GM12878 (cell line): ENCODE data around the gene MAP4K4. TPM values are rescaled to one million over a fixed set of nuclear protein-coding genes. Genes with fewer than 3 reads are reported as not detected.

Experiments
- ATAC-seq: fragments of 200-7000 bp; cut with Tn5 transposase; 3 replicates; pipeline ENCODE4 v1.9.1; 2020; ENCODE audit warnings: mild to moderate bottlenecking, moderate library complexity
- BruUV-seq: library from RNA; stranded (reverse); fragments of 400-500 nt; replicated peaks from 2 replicates; lab custom pipeline; 2021; lab: Mats Ljungman, UMichigan
- CTCF ChIA-PET: fragments of 300-600 bp; sonication (Branson Sonifier 250); formaldehyde crosslinking; extraction: SDS; loops from one replicate; lab custom pipeline; 2021; ENCODE audit warnings: inconsistent platforms; lab: Yijun Ruan, JAX
- POLR2A ChIA-PET: fragments of 350-600 bp; formaldehyde crosslinking; extraction: SDS; loops from one replicate; lab custom pipeline; 2021; ENCODE audit warnings: inconsistent platforms; lab: Charles Lee
- RAD21 ChIA-PET: fragments of 300-600 bp; sonication (Branson Sonifier 250); formaldehyde crosslinking; loops from one replicate; lab custom pipeline; 2023; ENCODE audit warnings: antibody characterized with exemption; ENCODE audit not compliant: unreplicated experiment; lab: Charles Lee
- SMC1A ChIA-PET: fragments of 300-600 bp; sonication (Branson Sonifier 250); formaldehyde crosslinking; loops from one replicate; lab custom pipeline; 2023; ENCODE audit not compliant: unreplicated experiment, uncharacterized antibody; lab: Charles Lee
- DNase-seq: peaks from one replicate; pipeline ENCODE4 v3.0.0-alpha.2; 2011; ENCODE audit warnings: low read depth, low spot score
- FAIRE-seq: peaks from 3 replicates; lab custom pipeline; 2011; peaks lifted over from hg19 to GRCh38; lab: Jason Lieb, UNC
- H2AFZ ChIP-seq: 2 replicates; pipeline ENCODE4 v1.6.0; 2011; ENCODE audit warnings: low read depth, low read length, control low read depth; ENCODE audit not compliant: control insufficient read depth
- H3K27ac ChIP-seq: 2 replicates; pipeline ENCODE4 v1.5.1; 2011; ENCODE audit warnings: control low read depth; ENCODE audit not compliant: control insufficient read depth, insufficient read depth
- H3K27me3 ChIP-seq, 2 experiments: replicated peaks in 1 of 2; 2 replicates each; pipeline versions ENCODE4 v1.6.0 to v1.6.1; 2011; ENCODE audit warnings: low read length in 1 of 2; ENCODE audit not compliant: control insufficient read depth in 2 of 2, insufficient read depth in 2 of 2
- H3K36me3 ChIP-seq, 2 experiments: 2 replicates each; pipeline ENCODE4 v1.5.1; 2011; ENCODE audit warnings: low read length in 1 of 2; ENCODE audit not compliant: control insufficient read depth in 2 of 2, insufficient read depth in 2 of 2
- H3K4me1 ChIP-seq: 2 replicates; pipeline ENCODE4 v1.6.1; 2011; ENCODE audit warnings: mild to moderate bottlenecking, low read length, moderate library complexity, mixed read lengths; ENCODE audit not compliant: control insufficient read depth, insufficient read depth
- H3K4me2 ChIP-seq: 2 replicates; pipeline ENCODE4 v1.6.0; 2011; ENCODE audit warnings: control low read depth; ENCODE audit not compliant: control insufficient read depth, insufficient read depth
- H3K4me3 ChIP-seq: fragments of 200-600 bp; sonication (generic); 2 replicates; pipeline ENCODE4 v1.5.1; 2016
- H3K79me2 ChIP-seq: 2 replicates; pipeline ENCODE4 v1.6.0; 2011; ENCODE audit warnings: low read length; ENCODE audit not compliant: control insufficient read depth, insufficient read depth
- H3K9ac ChIP-seq: 2 replicates; pipeline ENCODE4 v1.8.0; 2011; ENCODE audit warnings: low read length, control low read depth, mixed read lengths; ENCODE audit not compliant: control insufficient read depth, insufficient read depth
- H3K9me3 ChIP-seq: replicated peaks from 3 replicates; pipeline ENCODE4 v1.5.1; 2011; ENCODE audit warnings: mild to moderate bottlenecking, low read length; ENCODE audit not compliant: control insufficient read depth, insufficient read depth
- H4K20me1 ChIP-seq: 2 replicates; pipeline ENCODE4 v1.6.0; 2011; ENCODE audit not compliant: control insufficient read depth, insufficient read depth
- MEF2A ChIP-seq: IDR thresholded peaks from 2 replicates; pipeline ENCODE4 v1.6.1; 2011; ENCODE audit warnings: low read depth, mild to moderate bottlenecking, low read length, moderate library complexity; ENCODE audit not compliant: insufficient read depth
- NKRF ChIP-seq: fragments of 450-650 bp; conservative IDR thresholded peaks from 2 replicates; pipeline ENCODE4 v1.6.1; 2017; ENCODE audit warnings: mild to moderate bottlenecking, moderate library complexity
- SKIL ChIP-seq: fragments of 450-650 bp; IDR thresholded peaks from 2 replicates; pipeline ENCODE4 v1.6.1; 2017; ENCODE audit warnings: mild to moderate bottlenecking, low read depth, inconsistent platforms; ENCODE audit not compliant: poor library complexity, severe bottlenecking
- WGBS: methylation state at CpG from one replicate; pipeline ENCODE4 v1.1.6; 2016; ENCODE audit warnings: low lambda C conversion rate; ENCODE audit not compliant: insufficient replicate concordance, insufficient coverage; ENCODE audit errors: missing lambda C conversion rate; 5-methylcytosine and 5-hydroxymethylcytosine counted together
- in situ Hi-C: fragments of 300-500 bp; cut with MboI; formaldehyde crosslinking; loops from 9 replicates; pipeline ENCODE4 v1.14.3; 2018; ENCODE audit warnings: mixed read lengths
- intact Hi-C: fragments of 100-400 bp; cut with micrococcal nuclease; formaldehyde crosslinking; loops from one replicate; pipeline ENCODE4 v1.14.2; 2022; ENCODE audit not compliant: unreplicated experiment
- polyA plus RNA-seq, 11 experiments: library from polyadenylated mRNA; depleted of rRNA in 4 of 11; unstranded in 6 of 11; stranded (reverse) in 5 of 11; fragments of >200 nt; fragmentation: Nextera tagmentation in 4 of 11; fragmentation: Illumina TruSeq in 1 of 11; extraction: Ambion mirVana in 4 of 11; extraction: Trizol in 1 of 11; gene quantifications; 1 replicate in 1 of 11; 2 replicates in 10 of 11; pipeline versions ENCODE4 v1.2.1 to v1.2.3, GENCODE V29; 2011 to 2016; ENCODE audit warnings: inconsistent platforms in 2 of 11, missing spikeins in 2 of 11, low read depth in 1 of 11
- total RNA-seq, 4 experiments: library from RNA; depleted of rRNA in 3 of 4; stranded (reverse); fragments of >200 nt in 3 of 4; fragmentation: Illumina TruSeq in 1 of 4; extraction: Trizol in 1 of 4; gene quantifications; 2 replicates each; pipeline versions ENCODE4 v1.2.1 to v1.2.3, GENCODE V29; 2013 to 2021

The MAP4K4 gene
- total and polyA plus RNA-seq, 10 of the 15 experiments (the other 5 are each of a cell fraction or from before 2014, with no cell fraction given): 1.9 to 50.4 (median 9.7) TPM

GRCh38 chr2:101750688-101751087, 53.2 kb downstream of the MAP4K4 start:
- DNase-seq (no peak), ATAC-seq (no peak), FAIRE-seq (no peak)
- SMC1A ChIA-PET: interaction anchor here (1.7 to 3.8 kb wide), 3 partner anchors 19 to 32 kb away, joined by 7 to 26 read pairs (median 22); no protein-coding TSS in a partner anchor
- H3K9me3 ChIP-seq: no peaks in the 10 kb centered on the region; the same call in 1 of the 3 replicates
- no peak overlapping the region for H3K9ac ChIP-seq
- H3K79me2 ChIP-seq: no peaks in the 10 kb centered on the region
- in situ Hi-C loops: no loop called here
- H4K20me1 ChIP-seq: no peaks in the 10 kb centered on the region
- H3K4me3 ChIP-seq: no peak overlapping the region
- 85% methylated on average over 3 of the region's 3 CpGs for WGBS
- intact Hi-C loops: loop anchor here (5.0 kb wide), 2 partner anchors 48 to 73 kb away; no protein-coding TSS in a partner anchor
- RAD21 ChIA-PET: no interaction called here
- H3K36me3 ChIP-seq: no peaks in the 10 kb centered on the region
- POLR2A ChIA-PET: no interaction called here
- H2AFZ ChIP-seq: no peak overlapping the region
- no peaks in the 10 kb centered on the region; a peak in 1 of 4 replicates for H3K27me3 ChIP-seq
- H3K27ac ChIP-seq: no peak overlapping the region
- H3K4me2 ChIP-seq: no peak overlapping the region
- TF ChIP-seq MEF2A (no peak), SKIL (no peak), NKRF (no peak)
- BruUV-seq: no TSS peak
- H3K4me1 ChIP-seq: peaks cover 39% of the 10 kb centered on the region
- CTCF ChIA-PET: no interaction called here
